Measurements from ENCODE around the gene FUCA1.

FUCA1 gene

GRCh38 chr1:23910553-23911246, 42.6 kb upstream of the FUCA1 start:
- Histone ChIP-seq H3K4me3 (no peak overlapping the region), H3K27ac (no peak overlapping the region)
- no peak for TF ChIP-seq CTCF (IDR thresholded peaks at IDR 0.05)
- no peak for DNase-seq (ENCODE audit: low spot score)

- DNase-seq (ENCODE audit: low spot score), result no peak
- H3K4me3 ChIP-seq, result no peak overlapping the region
- H3K27ac ChIP-seq, result no peak overlapping the region
- no peak for TF ChIP-seq CTCF (IDR thresholded peaks at IDR 0.05)
Measured at GRCh38 chr1:23910144-23910543, 42.1 kb upstream of the FUCA1 start.

GRCh38 chr1:23909412-23909811, 41.3 kb upstream of the FUCA1 start:
- Histone ChIP-seq H3K27ac (no peak overlapping the region), H3K4me3 (no peak overlapping the region)
- DNase-seq (ENCODE audit: low spot score), result no peak
- TF ChIP-seq CTCF (IDR thresholded peaks at IDR 0.05), result no peak

GRCh38 chr1:23908453-23909341, 40.6 kb upstream of the FUCA1 start:
- DNase-seq (ENCODE audit: low spot score), result no peak
- TF ChIP-seq CTCF (IDR thresholded peaks at IDR 0.05), result no peak
- no peak overlapping the region for H3K27ac ChIP-seq
- H3K4me3 ChIP-seq, result no peak overlapping the region

GRCh38 chr1:23906731-23907130, 38.6 kb upstream of the FUCA1 start:
- no peak overlapping the region for H3K27ac ChIP-seq

GRCh38 chr1:23905461-23906025, 37.5 kb upstream of the FUCA1 start:
- no peak overlapping the region for H3K27ac ChIP-seq
- DNase-seq (ENCODE audit: low spot score), result no peak
- H3K4me3 ChIP-seq, result no peak overlapping the region
- TF ChIP-seq CTCF (IDR thresholded peaks at IDR 0.05), result no peak

More at GRCh38 chr1:23906731-23907130, 38.6 kb upstream of the FUCA1 start:
- no peak overlapping the region for H3K4me3 ChIP-seq
- DNase-seq (ENCODE audit: low spot score), result no peak
- no peak for TF ChIP-seq CTCF (IDR thresholded peaks at IDR 0.05)

Measured in coronary artery (tissue), 2 donors.